GM12873 (cell line): Measurements from ENCODE around the gene SPEG.
A peak's percentile ranks its signal among the peaks of the same experiment; 100 is the strongest.

ENCODE experiments used
- CTCF ChIP-seq: IDR thresholded peaks from 2 replicates; pipeline ENCODE4 v1.5.1; 2012; ENCODE audit warnings: low read depth, mild to moderate bottlenecking, moderate library complexity, low read length, control low read depth; ENCODE audit not compliant: insufficient read depth; ENCODE audit errors: missing control alignments

Gene SPEG

GRCh38 chr2:219507581-219508443, 73.2 kb downstream of the SPEG start:
- TF ChIP-seq CTCF: no peak

DNA sequence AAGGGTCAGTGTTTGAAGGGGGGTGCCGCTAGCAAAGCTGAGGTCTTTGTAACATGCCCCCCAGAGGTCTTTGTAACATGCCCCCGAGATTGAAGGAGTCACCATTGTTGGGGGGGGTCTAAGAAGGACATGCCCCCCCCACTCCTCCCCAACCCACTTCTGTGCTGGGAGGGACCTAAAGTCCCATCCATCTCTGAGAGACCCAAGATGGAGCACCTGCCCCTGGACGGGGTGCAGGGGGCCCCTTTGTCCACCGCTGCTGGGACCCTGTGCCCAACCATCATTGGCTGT, 73.7 kb downstream of the SPEG start:
- no peak for TF ChIP-seq CTCF

DNA sequence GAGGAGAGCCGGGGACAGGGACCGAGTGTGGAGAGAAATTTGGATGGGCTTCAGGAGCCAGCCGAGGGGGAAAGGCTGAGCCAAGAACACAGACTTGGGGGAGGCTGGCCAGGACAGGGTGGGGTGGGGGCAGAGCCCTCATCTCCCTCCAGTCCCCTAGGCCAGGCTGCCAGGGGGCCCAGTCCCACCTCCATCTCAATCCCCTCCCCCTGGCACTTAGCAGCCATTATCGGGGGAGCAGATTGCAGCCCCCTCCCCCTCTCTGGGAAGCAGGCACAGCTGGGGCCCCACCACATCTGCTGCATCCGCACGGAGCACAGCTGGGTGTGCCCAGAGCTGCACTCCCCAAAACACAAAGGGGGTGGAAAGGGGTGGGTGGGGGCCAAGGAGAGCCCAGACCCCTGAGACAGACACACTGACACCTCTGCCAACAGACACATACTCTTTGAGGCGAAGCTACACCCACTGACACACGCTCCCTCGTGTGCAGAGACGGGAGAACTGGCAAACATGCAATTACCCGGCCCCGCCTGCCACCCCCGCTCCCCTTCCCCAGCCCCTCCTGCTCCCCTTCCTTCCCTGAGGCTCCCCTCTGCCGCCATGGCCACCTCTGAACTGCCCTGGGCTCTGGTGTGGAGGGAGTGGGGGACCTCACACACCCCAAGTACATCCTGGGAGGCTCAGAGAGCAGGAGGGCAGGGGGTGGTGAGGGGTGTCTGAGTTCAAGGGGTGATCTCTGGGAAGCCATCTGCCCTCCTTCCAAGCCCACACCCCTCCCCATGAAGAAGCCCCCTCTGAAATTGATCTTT, 74.5 kb downstream of the SPEG start:
- TF ChIP-seq CTCF: no peak

- peak; percentile 81 for TF ChIP-seq CTCF
Observed at GRCh38 chr2:219509780-219510511, 75.3 kb downstream of the SPEG start.

- TF ChIP-seq CTCF: no peak
Observed at GRCh38 chr2:219510512-219511135, 76.0 kb downstream of the SPEG start.

GRCh38 chr2:219511547-219512325, 77.1 kb downstream of the SPEG start:
- no peak for TF ChIP-seq CTCF
